Measurements from ENCODE around the gene C1orf159. TPM values are rescaled to one million over a fixed set of nuclear protein-coding genes. Genes with fewer than 3 reads are reported as not detected.
A peak's percentile ranks its signal among the peaks of the same experiment; 100 is the strongest.

The C1orf159 gene
- 5.2 and 13.1 TPM in 2 replicates for total RNA-seq (2014; rRNA removed; shearing (Covaris generic))
- polyA plus RNA-seq (2016; fragmentation: Nextera tagmentation; extraction: Ambion mirVana): 11.0 and 11.4 TPM in 2 replicates

DNA sequence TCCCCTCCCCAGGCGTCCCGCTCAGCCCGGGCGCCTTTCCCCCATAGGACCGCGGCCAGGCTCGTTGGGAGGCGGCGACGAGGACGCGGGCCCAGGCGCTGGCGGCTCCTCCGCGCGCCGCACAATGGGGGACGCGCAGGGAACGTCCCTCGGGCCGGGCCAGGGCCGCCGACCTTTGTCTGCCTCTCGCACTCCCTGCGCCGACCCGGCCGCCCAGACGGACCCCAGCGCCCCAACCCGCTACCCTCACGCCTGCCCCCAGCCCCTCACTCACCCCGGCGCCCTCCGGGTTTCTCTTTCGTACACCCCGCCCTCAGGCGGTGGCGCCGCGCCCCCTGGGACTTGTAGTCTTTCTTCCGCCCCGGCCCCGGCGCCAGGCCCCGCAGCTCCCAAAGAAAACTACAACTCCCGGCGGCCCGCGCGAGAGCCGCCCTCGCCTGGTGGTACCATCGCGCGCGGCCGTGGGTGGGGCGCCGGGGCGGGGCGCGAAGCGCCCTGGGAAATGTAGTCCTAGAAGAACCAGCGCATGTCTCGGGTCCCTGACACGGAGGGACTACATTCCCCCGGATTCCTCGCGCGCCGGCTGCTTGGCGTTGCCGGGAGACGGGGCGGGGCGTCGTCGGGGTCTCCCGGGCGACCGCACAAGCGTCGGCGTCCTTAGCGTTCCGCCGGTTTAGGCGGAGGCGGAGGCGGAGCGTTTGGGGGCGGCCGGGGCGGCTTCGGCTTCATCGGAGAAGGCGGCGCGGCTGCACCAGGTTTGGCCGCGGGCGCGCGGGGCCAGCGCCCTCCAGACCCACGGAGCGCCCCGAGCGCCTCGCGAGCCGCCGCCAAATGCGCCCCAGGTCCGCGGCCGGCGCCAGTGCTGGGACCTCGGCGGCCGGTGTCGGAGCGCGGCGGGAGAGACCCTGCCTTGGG, at the start of gene C1orf159:
TSS of gene C1orf159 (minus strand) at position 304 of the 915 bp plus-strand sequence. CDS start 24,546 bp downstream, outside the sequence.
- peak within 1 kb of the TSS; percentile 79 for H3K9ac ChIP-seq

DNA sequence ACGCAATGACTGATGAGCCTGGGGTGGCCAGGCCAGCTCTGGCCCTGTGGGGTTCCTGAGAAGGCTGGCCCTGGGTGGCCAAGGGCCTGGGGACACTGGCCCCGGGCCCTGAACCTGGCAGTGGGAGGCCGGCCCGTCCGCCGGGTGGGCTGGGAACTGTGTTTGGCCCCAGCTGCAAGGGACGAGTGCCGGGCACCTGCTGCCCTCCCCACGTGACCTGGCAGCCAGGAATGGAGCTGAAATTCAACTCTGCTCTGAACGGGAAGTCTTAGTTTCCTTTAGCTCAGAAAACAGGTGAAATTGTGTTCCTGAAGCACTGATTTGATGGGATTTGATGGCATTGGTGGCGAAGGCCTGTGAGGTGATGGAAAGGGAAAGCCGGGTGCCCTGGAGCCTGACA, 49.6 kb upstream of the C1orf159 start:
- no peak for TF ChIP-seq EZH2 (IDR thresholded peaks at IDR 0.05; ENCODE audit: insufficient read depth, poor library complexity, severe bottlenecking)
- no peak for TF ChIP-seq EZH2phosphoT487 (IDR thresholded peaks at IDR 0.05; ENCODE audit: insufficient read depth, low read depth)
- Histone ChIP-seq H3K9me3 (ENCODE audit: low read depth) (no peaks in the 10 kb centered on the region), H3F3A (ENCODE audit: insufficient read depth) (no peaks in the 10 kb centered on the region), H3K36me3 (ENCODE audit: low read depth) (no peaks in the 10 kb centered on the region), H4K20me1 (ENCODE audit: insufficient read depth) (no peaks in the 10 kb centered on the region), H3K27ac (no peak overlapping the region), H3K4me3 (no peak overlapping the region), H3K4me2 (ENCODE audit: unreplicated experiment) (no peak overlapping the region), H3K4me1 (ENCODE audit: insufficient read depth) (no peaks in the 10 kb centered on the region), H2AFZ (no peak overlapping the region), H3K79me2 (ENCODE audit: insufficient read depth) (no peaks in the 10 kb centered on the region), H3K27me3 (replicated peaks; ENCODE audit: insufficient read depth) (peaks cover 16% of the 10 kb centered on the region), H3K9me2 (ENCODE audit: insufficient read depth) (no peaks in the 10 kb centered on the region), H3K9ac (no peak overlapping the region)
- no peak for DNase-seq
- 73 to 79% methylated on average over 12 of the region's 12 CpGs for WGBS, 2 experiments (ENCODE audit: low coverage in 1 of 2, low lambda C conversion rate in 2 of 2, missing lambda C conversion rate in 2 of 2)
- in situ Hi-C loops (cut with MboI): no loop called here

More for the DNA sequence above, at the start of gene C1orf159:
- WGBS, 2 experiments (ENCODE audit: low coverage in 1 of 2, low lambda C conversion rate in 2 of 2, missing lambda C conversion rate in 2 of 2): 1% methylated on average over 50 to 115 of the region's 128 CpGs
- H3K4me1 ChIP-seq (ENCODE audit: insufficient read depth): no peaks in the 10 kb centered on the region
- H4K20me1 ChIP-seq (ENCODE audit: insufficient read depth): no peaks in the 10 kb centered on the region
- no peaks in the 10 kb centered on the region for H3K9me3 ChIP-seq (ENCODE audit: low read depth)
- H3F3A ChIP-seq (ENCODE audit: insufficient read depth): no peaks in the 10 kb centered on the region
- no peaks in the 10 kb centered on the region for H3K27me3 ChIP-seq (replicated peaks; ENCODE audit: insufficient read depth)
- H3K9me2 ChIP-seq (ENCODE audit: insufficient read depth): no peaks in the 10 kb centered on the region
- no peak within 1 kb of the TSS for H3K27ac ChIP-seq
- DNase-seq: peak; percentile 99
- peak within 1 kb of the TSS; percentile 81 for H3K4me2 ChIP-seq (ENCODE audit: unreplicated experiment)
- in situ Hi-C loops (cut with MboI): no loop called here
- H3K79me2 ChIP-seq (ENCODE audit: insufficient read depth): peaks cover 12% of the 10 kb centered on the region; the same call in 1 of the 2 replicates
- no peaks in the 10 kb centered on the region for H3K36me3 ChIP-seq (ENCODE audit: low read depth)
- TF ChIP-seq EZH2 (IDR thresholded peaks at IDR 0.05; ENCODE audit: insufficient read depth, poor library complexity, severe bottlenecking) (no peak), EZH2phosphoT487 (IDR thresholded peaks at IDR 0.05; ENCODE audit: insufficient read depth, low read depth) (no peak)
- H3K4me3 ChIP-seq: peak within 1 kb of the TSS; percentile 84
- peak within 1 kb of the TSS; percentile 62 for H2AFZ ChIP-seq

DNA sequence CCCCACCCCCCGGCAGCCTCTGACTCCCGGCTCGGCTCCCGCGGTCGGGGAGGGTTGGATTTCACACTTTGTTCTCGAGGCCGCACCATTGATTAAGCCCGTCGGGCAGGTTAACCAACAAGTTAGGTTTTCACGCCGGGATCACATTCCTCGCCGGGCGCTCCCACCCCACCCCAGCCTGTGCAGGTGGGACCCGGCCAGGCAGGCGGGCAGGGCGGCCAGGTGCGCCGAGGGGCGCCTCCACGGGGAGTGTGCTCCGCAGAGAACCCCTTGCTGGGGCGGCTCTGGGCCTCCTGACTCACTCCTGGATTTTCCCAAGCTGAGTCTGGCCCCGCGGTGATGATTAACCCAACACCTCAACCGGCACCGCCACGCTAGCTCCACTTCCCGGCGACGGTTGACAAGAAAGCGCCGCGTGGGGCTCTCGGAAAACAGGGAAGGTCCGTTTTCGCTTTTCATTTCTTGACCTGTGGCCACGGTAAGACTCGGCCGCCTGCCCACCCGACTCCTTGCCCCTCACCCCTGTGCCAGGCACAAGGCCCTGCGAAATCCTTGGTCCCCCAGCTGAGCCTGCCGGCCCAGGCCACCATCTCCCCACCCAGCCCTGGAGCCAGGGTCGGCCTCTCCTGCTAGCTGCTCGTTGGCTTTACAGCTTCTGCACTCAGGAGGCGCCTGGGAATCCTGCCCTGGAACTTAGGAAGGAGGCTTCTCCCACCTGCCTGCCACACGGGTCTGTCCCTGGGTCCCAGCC, 49.0 kb upstream of the C1orf159 start:
- Histone ChIP-seq H3K9me3 (ENCODE audit: low read depth) (no peaks in the 10 kb centered on the region), H3K4me1 (ENCODE audit: insufficient read depth) (no peaks in the 10 kb centered on the region), H2AFZ (no peak overlapping the region), H4K20me1 (ENCODE audit: insufficient read depth) (no peaks in the 10 kb centered on the region), H3F3A (ENCODE audit: insufficient read depth) (no peaks in the 10 kb centered on the region), H3K27ac (no peak overlapping the region), H3K79me2 (ENCODE audit: insufficient read depth) (no peaks in the 10 kb centered on the region), H3K4me3 (no peak overlapping the region), H3K36me3 (ENCODE audit: low read depth) (no peaks in the 10 kb centered on the region), H3K9me2 (ENCODE audit: insufficient read depth) (no peaks in the 10 kb centered on the region), H3K27me3 (replicated peaks; ENCODE audit: insufficient read depth) (peaks cover 16% of the 10 kb centered on the region), H3K4me2 (ENCODE audit: unreplicated experiment) (no peak overlapping the region), H3K9ac (no peak overlapping the region)
- no peak for TF ChIP-seq EZH2 (IDR thresholded peaks at IDR 0.05; ENCODE audit: insufficient read depth, poor library complexity, severe bottlenecking)
- no peak for TF ChIP-seq EZH2phosphoT487 (IDR thresholded peaks at IDR 0.05; ENCODE audit: insufficient read depth, low read depth)
- in situ Hi-C loops (cut with MboI): no loop called here
- peak; percentile 34 for DNase-seq
- 44 to 48% methylated on average over 42 to 47 of the region's 48 CpGs for WGBS, 2 experiments (ENCODE audit: low coverage in 1 of 2, low lambda C conversion rate in 2 of 2, missing lambda C conversion rate in 2 of 2)

DNA sequence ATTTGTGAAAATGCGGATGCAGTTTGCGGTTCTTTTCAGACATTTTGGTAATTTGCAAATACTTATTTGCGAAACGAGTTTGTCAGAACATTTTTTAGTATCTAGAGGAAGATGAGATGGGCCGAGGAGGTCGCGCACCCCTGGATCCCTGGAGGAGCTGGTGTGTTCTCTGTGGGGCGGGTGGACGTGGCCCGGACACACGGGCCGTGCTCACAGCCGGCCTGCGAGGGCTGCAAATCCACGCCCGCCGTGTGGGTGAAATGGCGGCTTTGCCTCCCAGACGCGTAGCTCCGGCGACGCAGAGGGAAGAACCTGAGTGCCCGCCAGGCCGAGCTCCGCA, 48.4 kb upstream of the C1orf159 start:
- no peaks in the 10 kb centered on the region for H3K4me1 ChIP-seq (ENCODE audit: insufficient read depth)
- H3K27me3 ChIP-seq (replicated peaks; ENCODE audit: insufficient read depth): peaks cover 16% of the 10 kb centered on the region; the same call in 1 of the 2 replicates
- H3K9ac ChIP-seq: no peak overlapping the region
- H3K9me3 ChIP-seq (ENCODE audit: low read depth): no peaks in the 10 kb centered on the region
- no peaks in the 10 kb centered on the region for H3K79me2 ChIP-seq (ENCODE audit: insufficient read depth)
- no peak overlapping the region for H3K4me3 ChIP-seq
- no peaks in the 10 kb centered on the region for H4K20me1 ChIP-seq (ENCODE audit: insufficient read depth)
- H3K36me3 ChIP-seq (ENCODE audit: low read depth): no peaks in the 10 kb centered on the region
- no peaks in the 10 kb centered on the region for H3F3A ChIP-seq (ENCODE audit: insufficient read depth)
- in situ Hi-C loops (cut with MboI): no loop called here
- H3K27ac ChIP-seq: no peak overlapping the region
- no peak for DNase-seq
- no peak overlapping the region for H3K4me2 ChIP-seq (ENCODE audit: unreplicated experiment)
- H3K9me2 ChIP-seq (ENCODE audit: insufficient read depth): no peaks in the 10 kb centered on the region
- TF ChIP-seq EZH2phosphoT487 (IDR thresholded peaks at IDR 0.05; ENCODE audit: insufficient read depth, low read depth) (no peak), EZH2 (IDR thresholded peaks at IDR 0.05; ENCODE audit: insufficient read depth, poor library complexity, severe bottlenecking) (no peak)
- no peak overlapping the region for H2AFZ ChIP-seq
- 49 to 67% methylated on average over 15 to 26 of the region's 26 CpGs for WGBS, 2 experiments (ENCODE audit: low coverage in 1 of 2, low lambda C conversion rate in 2 of 2, missing lambda C conversion rate in 2 of 2)
